ENCODE results near the gene HTD2.

GRCh38 chr3:58292866-58293265 lies 13.5 kb upstream of the HTD2 start:
- TF ChIP-seq TCF7 (CRISPR knock-in tag; IDR thresholded peaks at IDR 0.05; ENCODE audit: low read depth) (no peak), MXD4 (CRISPR knock-in tag; IDR thresholded peaks at IDR 0.05; ENCODE audit: borderline replicate concordance) (no peak), MAX (CRISPR knock-in tag; IDR thresholded peaks at IDR 0.05) (no peak), FOXP1 (CRISPR knock-in tag; IDR thresholded peaks at IDR 0.05; ENCODE audit: borderline replicate concordance) (no peak), FOXP4 (CRISPR knock-in tag; IDR thresholded peaks at IDR 0.05) (no peak)
